Osteocyte (in vitro differentiated cells): ENCODE measurements around the gene CYP4F8. TPM values are rescaled to one million over a fixed set of nuclear protein-coding genes. Genes with fewer than 3 reads are reported as not detected.

ENCODE experiments used
- DNase-seq: peaks from one replicate; pipeline ENCODE4 v3.0.0; 2021; ENCODE audit warnings: mixed read lengths; ENCODE audit not compliant: unreplicated experiment; ENCODE audit errors: extremely low spot score
- H3K27ac Mint-ChIP-seq: one replicate; pipeline ENCODE4 v1.8.0; 2021; ENCODE audit warnings: mild to moderate bottlenecking, mixed read lengths; ENCODE audit not compliant: unreplicated experiment
- H3K27me3 Mint-ChIP-seq: one replicate; pipeline ENCODE4 v1.8.0; 2021; ENCODE audit warnings: mixed read lengths; ENCODE audit not compliant: unreplicated experiment
- H3K36me3 Mint-ChIP-seq: one replicate; pipeline ENCODE4 v1.8.0; 2021; ENCODE audit warnings: mixed read lengths; ENCODE audit not compliant: unreplicated experiment
- H3K4me1 Mint-ChIP-seq: one replicate; pipeline ENCODE4 v1.8.0; 2021; ENCODE audit warnings: mixed read lengths; ENCODE audit not compliant: unreplicated experiment
- H3K4me3 Mint-ChIP-seq: one replicate; pipeline ENCODE4 v1.8.0; 2021; ENCODE audit warnings: mild to moderate bottlenecking, moderate library complexity, mixed read lengths; ENCODE audit not compliant: unreplicated experiment
- H3K9me3 Mint-ChIP-seq: one replicate; pipeline ENCODE4 v1.8.0; 2021; ENCODE audit warnings: mixed read lengths; ENCODE audit not compliant: unreplicated experiment
- CTCF ChIP-seq: fragments of 200-600 bp; sonication (generic); IDR thresholded peaks from 2 replicates; pipeline ENCODE4 v1.5.0; 2021; ENCODE audit warnings: antibody characterized with exemption, mild to moderate bottlenecking, moderate library complexity
- long read RNA-seq: library from polyadenylated mRNA; unstranded; transcript quantifications from one replicate; pipeline ENCODE4 v2.0.0, GENCODE V29; 2021
- total RNA-seq: library from RNA; stranded (reverse); gene quantifications from 2 replicates; pipeline ENCODE4 v1.2.1, GENCODE V29; 2021

CYP4F8 gene
- not detected in 2 replicates for total RNA-seq
- long read RNA-seq, result 0 reads

GRCh38 chr19:15614507-15615379 is at the start of gene CYP4F8:
Gene CYP4F8, plus strand, starts transcription at chr19:15615218. Its CDS starts 399 bp downstream, at chr19:15615617.
- Mint-ChIP-seq H3K9me3 (peaks cover 12% of the 10 kb centered on the region), H3K36me3 (no peaks in the 10 kb centered on the region), H3K4me3 (no peak within 1 kb of the TSS), H3K27ac (no peak within 1 kb of the TSS), H3K27me3 (no peaks in the 10 kb centered on the region), H3K4me1 (no peaks in the 10 kb centered on the region)
- no peak for TF ChIP-seq CTCF
- DNase-seq, result peak; percentile 70

- Mint-ChIP-seq H3K4me3 (no peak overlapping the region), H3K9me3 (no peaks in the 10 kb centered on the region), H3K27me3 (peaks cover 19% of the 10 kb centered on the region)
Observed at GRCh38 chr19:15570420-15570819, 44.6 kb upstream of the CYP4F8 start.

GRCh38 chr19:15575406-15575805 is 39.6 kb upstream of the CYP4F8 start:
- Mint-ChIP-seq H3K4me3 (no peak overlapping the region), H3K9me3 (no peaks in the 10 kb centered on the region), H3K27me3 (peaks cover 4% of the 10 kb centered on the region), H3K4me1 (no peaks in the 10 kb centered on the region), H3K27ac (no peak overlapping the region), H3K36me3 (no peaks in the 10 kb centered on the region)
- no peak for DNase-seq
- no peak for TF ChIP-seq CTCF

More at GRCh38 chr19:15570420-15570819, 44.6 kb upstream of the CYP4F8 start:
- H3K4me1 Mint-ChIP-seq, result no peaks in the 10 kb centered on the region
- DNase-seq, result no peak
- H3K36me3 Mint-ChIP-seq, result no peaks in the 10 kb centered on the region
- no peak for TF ChIP-seq CTCF
- no peak overlapping the region for H3K27ac Mint-ChIP-seq

- no peaks in the 10 kb centered on the region for H3K9me3 Mint-ChIP-seq
- H3K4me3 Mint-ChIP-seq, result no peak overlapping the region
- H3K4me1 Mint-ChIP-seq, result no peaks in the 10 kb centered on the region
- no peak overlapping the region for H3K27ac Mint-ChIP-seq
- DNase-seq, result no peak
- no peaks in the 10 kb centered on the region for H3K36me3 Mint-ChIP-seq
- peaks cover 6% of the 10 kb centered on the region for H3K27me3 Mint-ChIP-seq
- TF ChIP-seq CTCF, result no peak
Observed at GRCh38 chr19:15576526-15577156, 38.4 kb upstream of the CYP4F8 start.

GRCh38 chr19:15577184-15577771 is 37.7 kb upstream of the CYP4F8 start:
- Mint-ChIP-seq H3K4me1 (no peaks in the 10 kb centered on the region), H3K27ac (no peak overlapping the region), H3K27me3 (peaks cover 6% of the 10 kb centered on the region), H3K9me3 (no peaks in the 10 kb centered on the region), H3K36me3 (no peaks in the 10 kb centered on the region), H3K4me3 (no peak overlapping the region)
- no peak for DNase-seq
- TF ChIP-seq CTCF, result no peak
